HEK293 (cell line): Measurements from ENCODE around the gene CYP4F22.

Experiments used
- CTCF ChIA-PET: fragments of 350-600 bp; formaldehyde crosslinking; extraction: SDS; loops from one replicate; lab custom pipeline; 2021; ENCODE audit warnings: antibody characterized with exemption; lab: Yijun Ruan, JAX
- POLR2A ChIA-PET: fragments of 300-600 bp; formaldehyde crosslinking; extraction: SDS; loops from one replicate; lab custom pipeline; 2020; ENCODE audit warnings: antibody characterized with exemption, inconsistent platforms; lab: Yijun Ruan, JAX
- H3K27ac ChIP-seq: fragments of 200-500 bp; sonication (Bioruptor generic); 2 replicates; pipeline ENCODE4 v1.5.1; 2014; ENCODE audit warnings: low read depth, low read length, control low read depth, inconsistent platforms; ENCODE audit errors: extremely low read depth
- H3K36me3 ChIP-seq, 2 experiments: fragments of 200-500 bp in 1 of 2; sonication (Bioruptor generic) in 1 of 2; 1 replicate in 1 of 2; 2 replicates in 1 of 2; pipeline ENCODE4 v1.5.1; 2014 to 2017; ENCODE audit warnings: inconsistent platforms in 2 of 2, low read length in 2 of 2; ENCODE audit not compliant: control insufficient read depth in 2 of 2, insufficient read depth in 1 of 2
- H3K4me1 ChIP-seq: fragments of 200-500 bp; sonication (Bioruptor generic); 2 replicates; pipeline ENCODE4 v1.5.1; 2014; ENCODE audit warnings: mild to moderate bottlenecking, low read length, inconsistent platforms; ENCODE audit not compliant: control insufficient read depth, insufficient read depth
- H3K4me3 ChIP-seq: 2 replicates; pipeline ENCODE4 v1.5.1; 2011; ENCODE audit warnings: low read depth, mild to moderate bottlenecking, control low read depth, low read length, moderate library complexity
- H3K9me3 ChIP-seq: fragments of 200-500 bp; sonication (Bioruptor generic); 2 replicates; pipeline ENCODE4 v1.5.1; 2014; ENCODE audit warnings: low read depth, low read length, inconsistent platforms; ENCODE audit not compliant: control insufficient read depth, insufficient read depth
- GLIS2 ChIP-seq: fragments of 450-650 bp; formaldehyde crosslinking; IDR thresholded peaks from 2 replicates; pipeline ENCODE4 v1.5.1; 2016; ENCODE audit warnings: missing biosample characterization, missing genetic modification characterization
- IKZF3 ChIP-seq: fragments of 450-650 bp; IDR thresholded peaks from 2 replicates; pipeline ENCODE4 v1.5.0; 2018; ENCODE audit warnings: missing biosample characterization, mild to moderate bottlenecking, missing genetic modification characterization, moderate library complexity
- MEIS1 ChIP-seq: sonication (generic); formaldehyde crosslinking; IDR thresholded peaks from 2 replicates; pipeline ENCODE4 v1.8.1; 2022; ENCODE audit warnings: missing genetic modification reagents, mild to moderate bottlenecking, borderline replicate concordance
- PRDM4 ChIP-seq: fragments of 450-650 bp; formaldehyde crosslinking; IDR thresholded peaks from 2 replicates; pipeline ENCODE4 v1.5.1; 2017; ENCODE audit warnings: missing biosample characterization, missing genetic modification characterization
- SCRT2 ChIP-seq: fragments of 450-650 bp; formaldehyde crosslinking; IDR thresholded peaks from 2 replicates; pipeline ENCODE4 v1.5.1; 2016; ENCODE audit warnings: missing biosample characterization, missing genetic modification characterization
- ZBTB11 ChIP-seq: fragments of 450-650 bp; formaldehyde crosslinking; conservative IDR thresholded peaks from 2 replicates; pipeline ENCODE4 v1.5.1; 2016; ENCODE audit warnings: low read depth, missing biosample characterization, missing genetic modification characterization
- ZBTB44 ChIP-seq: fragments of 450-650 bp; IDR thresholded peaks from 2 replicates; pipeline ENCODE4 v1.5.1; 2018; ENCODE audit warnings: missing biosample characterization, mild to moderate bottlenecking, missing genetic modification characterization
- ZBTB8A ChIP-seq: fragments of 450-650 bp; formaldehyde crosslinking; IDR thresholded peaks from 2 replicates; pipeline ENCODE4 v1.5.1; 2016; ENCODE audit warnings: missing biosample characterization, missing genetic modification characterization
- ZNF146 ChIP-seq: fragments of 450-650 bp; formaldehyde crosslinking; IDR thresholded peaks from 2 replicates; pipeline ENCODE4 v1.5.1; 2016; ENCODE audit warnings: missing biosample characterization, missing genetic modification characterization
- ZNF155 ChIP-seq: fragments of 450-650 bp; formaldehyde crosslinking; IDR thresholded peaks from 2 replicates; pipeline ENCODE4 v1.5.1; 2016; ENCODE audit warnings: missing biosample characterization, missing genetic modification characterization
- ZNF16 ChIP-seq: fragments of 450-650 bp; formaldehyde crosslinking; IDR thresholded peaks from 2 replicates; pipeline ENCODE4 v1.5.1; 2016; ENCODE audit warnings: low read depth, missing biosample characterization, missing genetic modification characterization
- ZNF2 ChIP-seq: fragments of 450-650 bp; formaldehyde crosslinking; IDR thresholded peaks from 2 replicates; pipeline ENCODE4 v1.5.1; 2016; ENCODE audit warnings: missing biosample characterization, missing genetic modification characterization
- ZNF302 ChIP-seq: fragments of 450-650 bp; formaldehyde crosslinking; IDR thresholded peaks from 2 replicates; pipeline ENCODE4 v1.5.1; 2016; ENCODE audit warnings: missing biosample characterization, missing genetic modification characterization, low read depth
- ZNF311 ChIP-seq: fragments of 450-650 bp; formaldehyde crosslinking; IDR thresholded peaks from 2 replicates; pipeline ENCODE4 v1.5.1; 2017; ENCODE audit warnings: missing biosample characterization, missing genetic modification characterization, borderline replicate concordance
- ZNF335 ChIP-seq: fragments of 450-650 bp; formaldehyde crosslinking; conservative IDR thresholded peaks from 2 replicates; pipeline ENCODE4 v1.5.1; 2016; ENCODE audit warnings: missing biosample characterization, missing genetic modification characterization
- ZNF366 ChIP-seq: fragments of 450-650 bp; formaldehyde crosslinking; conservative IDR thresholded peaks from 2 replicates; pipeline ENCODE4 v1.5.1; 2016; ENCODE audit warnings: missing biosample characterization, missing genetic modification characterization
- ZNF473 ChIP-seq: fragments of 450-650 bp; formaldehyde crosslinking; IDR thresholded peaks from 2 replicates; pipeline ENCODE4 v1.5.1; 2017; ENCODE audit warnings: missing biosample characterization, missing genetic modification characterization
- ZNF585B ChIP-seq: fragments of 450-650 bp; formaldehyde crosslinking; IDR thresholded peaks from 2 replicates; pipeline ENCODE4 v1.5.1; 2016; ENCODE audit warnings: missing biosample characterization, missing genetic modification characterization
- ZNF624 ChIP-seq: fragments of 450-650 bp; formaldehyde crosslinking; IDR thresholded peaks from 2 replicates; pipeline ENCODE4 v1.5.1; 2017; ENCODE audit warnings: missing biosample characterization, missing genetic modification characterization
- ZNF629 ChIP-seq: fragments of 450-650 bp; formaldehyde crosslinking; IDR thresholded peaks from 2 replicates; pipeline ENCODE4 v1.5.1; 2017; ENCODE audit warnings: missing biosample characterization, missing genetic modification characterization
- ZNF785 ChIP-seq: fragments of 450-650 bp; formaldehyde crosslinking; IDR thresholded peaks from 2 replicates; pipeline ENCODE4 v1.5.1; 2016; ENCODE audit warnings: missing biosample characterization, missing genetic modification characterization
- ZSCAN18 ChIP-seq: fragments of 450-650 bp; formaldehyde crosslinking; IDR thresholded peaks from 2 replicates; pipeline ENCODE4 v1.5.1; 2016; ENCODE audit warnings: missing biosample characterization, missing genetic modification characterization

Gene CYP4F22

GRCh38 chr19:15539638-15540037 is 31.3 kb downstream of the CYP4F22 start (continued):
- TF ChIP-seq ZBTB11 (tag by site-specific recombination) (no peak), MEIS1 (CRISPR knock-in tag) (no peak), ZNF2 (no peak)

GRCh38 chr19:15540435-15540834 is 32.1 kb downstream of the CYP4F22 start:
- no peaks in the 10 kb centered on the region for H3K4me1 ChIP-seq
- no peaks in the 10 kb centered on the region for H3K36me3 ChIP-seq
- no peak overlapping the region for H3K4me3 ChIP-seq
- POLR2A ChIA-PET, result no interaction called here
- TF ChIP-seq ZSCAN18, result no peak
- no peak for TF ChIP-seq ZNF335 (tag by site-specific recombination)
- TF ChIP-seq ZNF785 (tag by site-specific recombination), result no peak
- TF ChIP-seq ZNF629 (tag by site-specific recombination), result no peak
- no peak for TF ChIP-seq ZNF366
- no peak for TF ChIP-seq ZNF146 (tag by site-specific recombination)
- no peak for TF ChIP-seq ZNF585B (tag by site-specific recombination)
- no peak for TF ChIP-seq SCRT2 (tag by site-specific recombination)
- TF ChIP-seq ZNF311 (tag by site-specific recombination), result no peak
- TF ChIP-seq ZNF155 (tag by site-specific recombination), result no peak
- no peak for TF ChIP-seq IKZF3
- no peak for TF ChIP-seq ZBTB44 (tag by site-specific recombination)
- no peak for TF ChIP-seq ZNF624
- no peak for TF ChIP-seq ZNF302 (tag by site-specific recombination)
- TF ChIP-seq ZNF16 (tag by site-specific recombination), result no peak
- TF ChIP-seq ZNF473 (tag by site-specific recombination), result no peak
- TF ChIP-seq ZBTB8A (tag by site-specific recombination), result no peak
- TF ChIP-seq PRDM4 (tag by site-specific recombination), result no peak
- TF ChIP-seq GLIS2, result no peak
- no peaks in the 10 kb centered on the region for H3K9me3 ChIP-seq
- H3K27ac ChIP-seq, result no peak overlapping the region
- CTCF ChIA-PET, result no interaction called here
